NCI-H2029 (cell line): ENCODE results near the gene BMERB1.

Experiments used
- DNase-seq: peaks from one replicate; lab custom pipeline; 2025; lab: John Stamatoyannopoulos, UW

BMERB1 gene

DNA sequence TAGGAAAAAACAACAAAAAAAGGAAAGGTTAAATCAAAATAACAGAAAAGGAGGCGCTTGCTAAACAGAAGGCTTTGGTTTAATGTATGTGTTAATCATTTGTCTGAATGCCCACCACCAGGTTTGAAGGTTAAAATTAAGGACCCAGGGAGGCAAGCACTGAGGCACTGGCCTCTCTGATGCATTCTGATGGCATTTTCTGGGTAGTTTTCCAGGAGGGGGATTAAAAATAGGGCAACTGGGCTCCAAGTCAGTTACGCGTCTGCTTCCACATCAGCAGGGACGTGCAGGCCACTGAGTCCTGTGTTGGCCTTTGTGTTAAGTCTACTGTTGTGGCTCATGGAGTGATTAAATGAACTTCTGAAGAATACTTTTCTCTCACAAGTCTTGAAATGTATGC, 181.6 kb downstream of the BMERB1 start:
- no peak for DNase-seq

DNA sequence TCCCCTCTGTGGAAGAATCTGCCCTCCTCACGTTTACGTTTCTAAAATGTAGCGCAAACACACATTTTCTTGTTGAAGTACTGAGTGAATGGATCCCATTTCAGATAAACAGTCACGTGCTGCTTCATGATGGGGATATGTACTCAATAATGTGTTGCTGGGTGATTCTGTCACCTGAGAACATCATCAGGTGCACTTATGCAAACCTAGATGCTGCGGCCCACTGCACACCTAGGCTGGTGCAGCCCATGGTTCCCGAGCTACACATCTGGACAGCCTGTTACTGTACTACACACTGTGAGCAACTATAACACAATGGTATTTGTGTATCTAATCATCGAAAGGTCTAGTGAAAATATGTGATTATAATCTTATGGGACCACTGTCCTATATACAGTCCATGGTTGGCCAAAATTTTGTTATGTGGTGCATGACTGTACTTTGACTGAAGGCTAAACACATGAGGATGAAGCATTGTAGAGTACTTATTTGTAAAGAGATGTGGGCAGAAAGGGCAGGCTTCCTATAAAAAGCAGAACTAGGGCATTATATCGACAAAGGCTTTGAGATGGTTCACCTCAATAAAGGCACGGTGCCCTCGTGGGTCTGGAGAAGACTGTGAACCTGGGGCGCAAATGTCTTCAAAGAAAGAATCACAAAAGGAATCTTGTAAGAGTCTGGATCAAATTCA, 182.2 kb downstream of the BMERB1 start:
- DNase-seq: no peak

DNA sequence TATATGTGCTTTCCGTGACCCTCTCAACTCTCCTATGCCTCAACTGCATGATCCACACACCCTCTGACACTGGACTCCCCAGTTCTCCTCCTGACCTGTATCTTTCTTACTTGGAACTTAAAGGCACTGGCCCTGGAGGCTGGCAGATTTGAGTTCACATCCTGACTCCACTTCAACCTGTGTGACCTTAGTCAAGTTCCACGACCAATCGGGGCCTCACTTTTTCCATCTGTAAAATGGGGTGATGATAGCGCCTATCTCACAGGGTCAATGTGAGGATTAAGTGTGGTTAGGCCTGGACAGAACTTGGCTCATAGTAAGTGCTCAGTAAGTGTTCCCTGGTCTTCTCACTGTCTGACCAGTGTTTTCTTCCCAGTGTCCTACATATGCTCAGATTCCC, 183.5 kb downstream of the BMERB1 start:
- DNase-seq: no peak

DNA sequence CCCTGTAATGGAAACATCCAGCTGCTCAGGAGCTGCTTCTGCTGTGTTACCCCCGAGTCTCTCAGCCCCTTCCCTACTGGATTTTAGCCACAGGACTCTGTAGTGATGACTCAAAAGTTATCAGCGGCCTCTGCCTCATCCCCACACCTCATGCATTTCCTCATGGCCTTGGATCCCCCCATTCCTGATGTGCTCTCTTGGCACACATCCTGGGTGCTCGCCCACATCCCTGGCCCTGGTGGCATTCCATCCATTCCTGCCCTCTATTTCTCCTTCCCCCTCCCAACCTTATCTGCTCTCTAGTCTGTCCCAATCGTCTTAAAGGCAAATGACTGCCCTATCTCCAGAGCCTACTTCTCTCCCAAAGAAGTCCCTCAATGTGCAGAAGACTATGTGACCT, 184.0 kb downstream of the BMERB1 start:
- DNase-seq: no peak

DNA sequence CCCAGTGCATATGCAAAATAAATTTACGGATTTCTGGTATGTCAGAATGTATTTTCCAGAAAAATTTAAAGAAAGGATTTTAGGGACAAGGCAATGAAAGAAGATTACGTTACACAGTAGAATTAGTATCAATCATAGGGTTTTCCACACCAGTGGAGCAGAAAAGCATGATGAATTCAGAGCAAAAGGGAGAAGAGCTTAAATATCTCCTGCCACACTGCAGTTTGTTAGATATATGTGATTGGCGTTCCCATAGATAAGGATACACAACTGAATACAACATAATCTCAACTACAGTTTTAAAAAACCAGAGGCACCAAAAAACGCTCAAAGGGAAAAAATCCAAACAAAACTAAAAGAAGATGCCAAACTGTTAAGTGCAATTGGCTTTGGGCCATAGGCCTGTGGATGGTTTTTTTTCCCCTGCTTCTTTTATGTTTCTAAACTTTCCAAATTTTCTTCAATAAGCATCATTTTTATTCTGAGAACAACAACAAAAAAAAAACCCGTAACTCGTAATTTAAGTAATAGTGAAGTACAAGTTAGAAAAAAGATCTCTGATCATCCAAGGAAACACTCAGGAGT, 186.3 kb downstream of the BMERB1 start:
- no peak for DNase-seq

DNA sequence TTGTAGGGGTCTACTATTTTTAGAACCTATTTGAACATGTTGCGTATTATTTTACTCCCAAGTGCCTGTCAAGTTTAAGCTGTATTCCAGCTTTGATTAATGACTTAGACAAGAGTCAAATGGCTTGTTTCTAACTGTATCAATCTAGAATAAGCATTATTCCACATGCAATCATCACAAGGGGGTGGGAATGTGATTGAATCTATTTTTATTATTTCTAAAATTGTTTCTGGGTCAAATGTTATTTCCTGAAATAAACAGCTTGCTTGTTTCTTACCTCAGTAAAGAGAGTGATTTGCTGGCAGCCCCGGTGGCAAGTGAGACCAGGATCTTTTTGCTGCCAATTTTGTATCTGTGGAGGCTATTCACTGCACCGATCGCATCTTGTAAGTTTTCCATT, 187.1 kb downstream of the BMERB1 start:
- DNase-seq: no peak

DNA sequence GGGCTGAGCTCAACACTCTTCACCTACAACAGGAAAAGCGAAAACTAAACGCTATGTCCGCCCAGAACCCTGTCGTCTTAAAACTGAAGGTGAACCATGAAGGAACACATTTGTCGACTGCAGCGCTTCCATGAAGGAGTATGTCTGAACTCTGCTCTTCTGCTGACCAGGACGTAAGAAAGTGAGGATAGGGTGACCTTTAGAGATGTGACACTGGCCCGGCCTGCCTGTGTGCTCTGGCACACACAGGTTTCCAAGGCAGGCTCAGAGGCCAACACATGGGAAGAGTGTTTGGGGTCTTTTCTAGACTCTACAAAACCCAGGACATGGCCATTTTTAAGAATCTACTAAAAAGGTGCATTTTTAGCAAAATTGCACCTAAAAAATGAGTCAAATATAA, 187.5 kb downstream of the BMERB1 start:
- no peak for DNase-seq

DNA sequence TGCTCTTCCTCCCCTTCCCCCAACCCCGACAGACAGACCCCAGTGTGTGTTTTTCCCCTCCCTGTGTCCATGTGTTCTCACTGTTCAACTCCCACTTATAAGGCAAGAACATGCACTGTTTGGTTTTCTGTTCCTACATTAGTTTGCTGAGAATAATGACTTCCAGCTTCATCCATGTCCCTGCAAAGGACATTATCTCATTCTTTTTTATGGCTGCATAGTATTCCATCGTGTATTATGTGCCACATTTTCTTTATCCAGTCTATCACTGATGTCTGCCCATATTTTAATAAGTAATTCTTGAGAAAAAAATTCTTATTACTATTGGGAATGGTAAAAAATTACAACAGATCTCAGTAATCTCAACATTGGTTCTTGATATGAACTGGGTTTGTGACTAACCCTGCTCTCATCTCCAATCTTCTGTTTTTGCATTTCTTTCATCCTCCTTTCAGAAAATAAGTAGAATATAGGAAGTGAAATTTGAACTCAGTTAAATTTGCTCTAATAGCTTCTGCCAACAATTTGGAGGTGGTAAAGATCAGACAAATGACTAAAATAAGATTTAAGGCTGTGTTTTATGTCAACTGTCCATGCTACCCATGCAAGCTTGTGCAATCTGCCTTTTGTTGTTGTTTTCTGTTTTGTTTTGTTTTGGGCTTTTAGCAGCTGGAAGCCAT, 197.5 kb downstream of the BMERB1 start:
- no peak for DNase-seq

DNA sequence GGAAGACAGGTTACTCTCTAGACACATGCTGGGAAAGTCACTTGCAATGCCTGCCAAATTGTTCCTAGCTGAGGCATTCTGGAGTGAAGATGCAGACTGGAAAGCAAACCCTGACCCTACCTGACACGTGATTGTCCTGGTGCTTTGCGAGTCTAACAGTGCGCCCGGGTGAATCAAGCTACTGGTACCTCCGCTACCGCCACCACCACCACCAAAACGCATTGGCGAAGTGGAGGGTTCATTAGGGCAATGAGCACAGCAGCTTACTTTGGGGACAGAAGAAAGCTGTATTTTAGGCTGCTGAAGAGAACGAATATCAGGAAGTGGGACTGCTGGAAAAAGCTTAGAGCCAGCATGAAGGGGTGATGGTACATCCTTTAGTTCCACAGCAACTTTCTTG, 201.5 kb downstream of the BMERB1 start:
- no peak for DNase-seq

DNA sequence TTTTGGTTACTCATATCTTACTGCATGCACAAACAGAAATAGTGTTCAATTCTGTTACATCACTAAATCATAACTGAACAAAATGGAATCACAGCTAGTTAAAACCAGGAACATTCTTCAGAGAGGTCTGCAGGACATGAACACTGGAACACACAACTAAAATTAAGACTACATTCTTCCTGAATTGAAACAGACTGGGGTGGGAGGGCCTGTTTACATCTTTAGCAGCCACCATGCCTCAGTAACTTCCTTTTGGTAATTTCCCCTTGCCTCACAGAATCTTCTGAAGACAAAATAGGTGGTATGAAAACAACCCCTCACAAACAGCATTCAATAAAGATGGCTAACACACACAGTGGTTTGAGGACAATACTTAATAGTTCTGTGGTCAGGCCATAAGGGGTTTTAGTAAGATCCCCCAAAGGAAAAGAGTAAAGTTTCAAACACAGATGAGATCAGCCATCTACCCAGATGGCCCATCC, 202.0 kb downstream of the BMERB1 start:
- DNase-seq: no peak
